GM15510 (cell line): ENCODE data around the gene RSRC1.

ENCODE experiments used
- POLR2A ChIP-seq: IDR thresholded peaks from 3 replicates; pipeline ENCODE4 v1.6.1; 2011; ENCODE audit warnings: borderline replicate concordance; ENCODE audit not compliant: insufficient read length; ENCODE audit errors: extremely low read depth

The RSRC1 gene

GRCh38 chr3:158109804-158110657 is at the start of gene RSRC1:
RSRC1 (plus strand) TSS chr3:158110089; CDS start chr3:158122105, 12,016 bp downstream.
- peak; percentile 72 for TF ChIP-seq POLR2A

GRCh38 chr3:158072790-158073189 is 37.1 kb upstream of the RSRC1 start:
- TF ChIP-seq POLR2A: no peak

- TF ChIP-seq POLR2A: no peak
These were observed 35.3 kb upstream of the RSRC1 start for GRCh38 chr3:158074591-158074990.

GRCh38 chr3:158079599-158079998 is 30.3 kb upstream of the RSRC1 start:
- no peak for TF ChIP-seq POLR2A

- TF ChIP-seq POLR2A: no peak
These were observed 25.2 kb upstream of the RSRC1 start for GRCh38 chr3:158084651-158085050.

- TF ChIP-seq POLR2A: no peak
These were observed 24.5 kb upstream of the RSRC1 start for GRCh38 chr3:158085358-158085757.

- TF ChIP-seq POLR2A: no peak
These were observed 24.0 kb upstream of the RSRC1 start for GRCh38 chr3:158085931-158086330.

- TF ChIP-seq POLR2A: no peak
These were observed 23.5 kb upstream of the RSRC1 start for GRCh38 chr3:158086361-158086760.

- TF ChIP-seq POLR2A: no peak
These were observed 23.1 kb upstream of the RSRC1 start for GRCh38 chr3:158086776-158087175.

GRCh38 chr3:158091531-158091930 is 18.4 kb upstream of the RSRC1 start:
- TF ChIP-seq POLR2A: no peak

- no peak for TF ChIP-seq POLR2A
These were observed 16.4 kb upstream of the RSRC1 start for GRCh38 chr3:158093526-158093925.

GRCh38 chr3:158094235-158095110 is 15.4 kb upstream of the RSRC1 start:
- TF ChIP-seq POLR2A: no peak

- no peak for TF ChIP-seq POLR2A
These were observed 14.6 kb upstream of the RSRC1 start for GRCh38 chr3:158095111-158095813.

- no peak for TF ChIP-seq POLR2A
These were observed 13.8 kb upstream of the RSRC1 start for GRCh38 chr3:158095814-158096704.
